Measurements from ENCODE around the gene CRYBA1.
"Not testable (repeated sequence)": the region's sequence is repeated elsewhere in the genome, so short reads cannot be mapped to it uniquely, and the experiment has no call there.

Gene CRYBA1, protein sequence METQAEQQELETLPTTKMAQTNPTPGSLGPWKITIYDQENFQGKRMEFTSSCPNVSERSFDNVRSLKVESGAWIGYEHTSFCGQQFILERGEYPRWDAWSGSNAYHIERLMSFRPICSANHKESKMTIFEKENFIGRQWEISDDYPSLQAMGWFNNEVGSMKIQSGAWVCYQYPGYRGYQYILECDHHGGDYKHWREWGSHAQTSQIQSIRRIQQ

GRCh38 chr17:29246628-29247027 is at the start of gene CRYBA1:
CRYBA1 (plus strand) TSS chr17:29246859; CDS start chr17:29246864, 5 bp downstream.
- DNase-seq (ENCODE audit: low spot score): no peak

DNA sequence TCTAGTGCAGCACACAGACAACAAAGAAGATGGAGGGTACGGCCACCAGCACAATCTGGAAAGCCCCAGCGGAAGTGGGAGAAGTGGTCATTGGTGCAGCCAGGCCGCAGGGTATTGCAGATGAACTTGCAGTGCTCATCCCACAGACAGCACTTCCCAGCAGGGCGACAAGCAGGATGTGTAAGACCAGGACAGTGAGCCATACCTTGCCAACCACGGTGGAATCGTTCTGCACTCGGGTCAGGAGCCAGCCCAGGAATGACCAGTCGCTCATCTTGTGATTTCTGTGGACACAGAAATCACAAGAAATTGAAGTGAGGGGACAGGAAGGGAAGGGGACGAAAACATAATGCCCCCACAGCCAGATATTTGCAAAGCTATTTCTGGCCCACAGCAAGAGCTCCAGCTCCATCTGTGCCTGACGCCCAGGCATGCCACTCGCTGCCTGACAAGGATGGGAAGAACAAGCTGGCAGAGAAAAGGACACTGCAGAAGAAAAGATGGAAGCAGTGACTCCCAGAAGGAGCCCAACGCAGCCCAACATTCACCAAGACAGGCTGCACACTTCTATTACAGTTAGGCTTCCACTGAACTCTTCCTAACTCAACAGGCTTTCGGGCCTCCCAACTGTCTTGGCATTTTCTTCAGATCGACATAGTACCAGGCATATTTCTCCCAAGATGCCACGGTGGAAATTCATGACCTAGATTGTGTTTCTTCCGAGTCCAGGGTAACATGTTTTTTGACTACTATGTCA is 49.0 kb upstream of the CRYBA1 start:
- DNase-seq (ENCODE audit: low spot score): no peak

GRCh38 chr17:29204068-29204804 is 42.4 kb upstream of the CRYBA1 start:
- DNase-seq (ENCODE audit: low spot score): not testable (repeated sequence)

GRCh38 chr17:29205047-29205446 is 41.6 kb upstream of the CRYBA1 start:
- no peak for DNase-seq (ENCODE audit: low spot score)

DNA sequence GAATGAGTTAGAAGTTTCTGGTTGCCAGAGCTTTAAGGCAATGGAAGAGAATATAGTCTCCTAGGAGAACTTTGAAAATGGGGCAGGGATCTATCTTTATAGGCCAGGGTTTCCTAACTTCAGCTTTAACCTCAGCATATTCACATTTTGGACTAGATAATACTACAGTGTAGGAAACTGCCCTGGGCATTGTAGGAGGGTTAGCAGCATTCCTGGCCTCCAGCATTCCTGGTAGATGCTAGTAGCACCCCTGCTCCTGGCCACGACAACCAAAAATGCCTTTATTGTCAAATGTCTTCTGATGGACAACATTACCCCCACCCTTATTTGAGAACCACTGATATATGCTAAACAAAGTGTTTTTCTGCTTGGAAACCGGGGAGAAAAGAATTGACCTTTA is 38.7 kb upstream of the CRYBA1 start:
- no peak for DNase-seq (ENCODE audit: low spot score)

DNA sequence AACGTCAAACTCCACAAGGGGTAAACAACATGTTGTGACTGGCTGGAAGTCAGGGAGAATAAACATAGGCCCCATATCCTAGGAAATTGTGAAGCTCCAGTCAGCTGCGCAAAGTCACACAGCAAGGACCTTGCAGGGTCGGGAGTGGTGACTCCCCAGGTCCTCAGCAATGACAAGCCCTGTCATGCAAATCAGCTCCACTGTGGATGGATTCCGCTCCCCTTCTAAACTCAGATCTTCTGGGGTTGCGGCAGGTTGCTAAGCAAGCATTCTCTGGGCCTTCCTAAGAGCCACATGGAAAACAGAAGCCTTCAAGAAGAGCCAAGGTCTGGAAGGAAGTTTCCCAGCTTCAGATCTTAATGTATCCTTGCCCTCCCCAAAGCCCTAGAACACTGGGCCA is 37.6 kb upstream of the CRYBA1 start:
- DNase-seq (ENCODE audit: low spot score): no peak

- DNase-seq (ENCODE audit: low spot score): peak; percentile 13
These were observed 35.8 kb upstream of the CRYBA1 start for GRCh38 chr17:29210879-29211278.

GRCh38 chr17:29212094-29212631 is 34.5 kb upstream of the CRYBA1 start:
- no peak for DNase-seq (ENCODE audit: low spot score)

GRCh38 chr17:29212681-29213121 is 34.0 kb upstream of the CRYBA1 start:
- peak; percentile 72 for DNase-seq (ENCODE audit: low spot score)

DNA sequence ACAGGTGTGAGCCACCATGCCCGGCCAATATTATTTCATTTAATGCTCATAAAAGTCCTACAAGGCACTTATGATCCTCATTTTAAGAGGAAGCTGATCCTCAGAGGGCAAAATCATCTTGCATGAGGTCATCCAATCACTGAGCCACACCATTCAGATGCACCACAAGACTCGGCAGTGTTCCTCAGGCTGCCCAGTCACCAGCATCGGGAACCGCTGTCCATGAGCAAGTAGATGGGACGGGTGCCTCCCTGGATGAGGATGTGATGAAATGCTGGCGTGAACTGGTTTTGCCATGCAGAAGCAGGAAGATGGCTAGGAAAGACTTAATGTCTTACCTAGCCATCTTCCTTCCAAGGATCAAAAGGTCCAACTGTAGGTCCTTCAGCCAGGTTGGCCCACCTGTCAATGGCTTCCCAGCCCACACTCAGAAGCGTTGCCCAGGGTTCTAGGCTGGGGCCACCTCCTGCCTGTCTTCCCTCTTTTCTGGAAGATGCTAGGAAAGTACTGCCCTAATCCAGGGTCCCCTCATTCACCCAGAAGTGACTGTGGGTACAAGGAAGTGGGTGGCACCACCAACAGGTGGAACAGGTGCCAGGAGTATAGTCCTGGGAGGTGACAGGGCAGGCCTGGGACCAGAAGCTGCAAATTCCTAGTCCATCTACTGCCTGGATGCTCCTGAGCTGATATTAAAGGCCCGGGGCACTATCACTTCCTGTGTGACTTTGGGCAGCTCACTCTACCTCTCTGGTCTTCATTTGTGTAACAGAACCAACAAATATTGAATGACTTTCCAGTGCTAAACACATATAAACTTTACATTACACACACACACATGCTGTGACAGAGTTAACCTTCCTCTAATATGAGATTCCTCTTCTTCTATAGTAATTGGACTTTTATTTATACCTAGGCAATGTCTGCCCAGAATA is 32.2 kb upstream of the CRYBA1 start:
- DNase-seq (ENCODE audit: low spot score): no peak

- no peak for DNase-seq (ENCODE audit: low spot score)
These were observed 31.5 kb upstream of the CRYBA1 start for GRCh38 chr17:29215174-29215573.

DNA sequence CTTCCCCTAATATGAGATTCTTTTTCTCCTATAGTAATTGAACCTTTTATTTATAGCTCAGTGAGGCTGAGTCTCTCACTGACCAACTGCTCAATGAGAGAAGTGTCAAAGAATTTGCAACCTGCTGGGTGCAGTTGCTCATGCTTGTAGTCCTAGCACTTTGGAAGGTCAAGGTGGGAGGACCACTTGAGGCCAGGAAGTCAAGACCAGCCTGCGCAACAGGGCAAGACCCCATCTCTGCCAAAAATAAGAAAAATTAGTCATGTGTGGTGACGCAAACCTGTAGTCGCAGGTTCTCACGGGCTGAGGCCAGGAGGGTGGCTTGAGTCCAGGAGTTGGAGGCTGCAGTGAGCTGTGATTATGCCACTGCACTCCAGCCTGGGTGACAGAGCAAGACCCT is 30.9 kb upstream of the CRYBA1 start:
- no peak for DNase-seq (ENCODE audit: low spot score)

DNA sequence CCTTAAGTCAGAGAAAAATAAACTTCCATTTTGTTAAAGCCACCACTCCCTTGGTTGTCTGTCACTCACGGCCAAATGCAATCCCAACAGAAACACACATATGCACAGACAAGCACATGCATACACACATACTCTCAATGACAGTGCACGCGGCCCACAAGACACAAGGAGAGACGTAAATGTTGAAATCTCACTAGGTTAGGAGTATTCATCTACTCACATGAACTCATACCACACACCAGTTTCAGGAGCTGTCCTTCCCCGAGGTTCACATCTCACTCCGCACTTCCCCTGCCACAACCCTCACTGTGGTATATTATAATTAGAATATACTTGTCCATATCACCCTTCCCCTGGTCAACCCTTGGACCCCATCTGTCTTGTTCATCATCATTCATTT is 30.5 kb upstream of the CRYBA1 start:
- no peak for DNase-seq (ENCODE audit: low spot score)

DNA sequence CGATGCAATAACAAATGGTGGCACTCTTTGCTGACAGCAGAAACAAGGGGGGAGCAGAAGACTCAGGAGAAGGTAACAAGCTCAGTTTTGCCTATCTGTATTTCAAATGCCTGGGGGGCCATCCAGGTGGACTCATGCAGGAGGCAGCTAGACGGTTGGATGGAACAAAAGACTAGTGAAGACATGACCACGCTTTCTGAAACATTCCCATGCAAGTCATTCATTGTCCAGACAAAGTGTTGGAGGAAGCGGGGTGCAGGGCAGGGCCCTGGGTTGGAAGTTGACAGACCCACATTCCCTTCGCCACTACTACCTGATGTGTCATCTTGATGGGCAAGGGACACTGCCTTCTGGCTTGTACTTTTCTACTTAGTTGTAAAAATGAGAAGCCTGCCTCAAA is 29.8 kb upstream of the CRYBA1 start:
- no peak for DNase-seq (ENCODE audit: low spot score)

DNA sequence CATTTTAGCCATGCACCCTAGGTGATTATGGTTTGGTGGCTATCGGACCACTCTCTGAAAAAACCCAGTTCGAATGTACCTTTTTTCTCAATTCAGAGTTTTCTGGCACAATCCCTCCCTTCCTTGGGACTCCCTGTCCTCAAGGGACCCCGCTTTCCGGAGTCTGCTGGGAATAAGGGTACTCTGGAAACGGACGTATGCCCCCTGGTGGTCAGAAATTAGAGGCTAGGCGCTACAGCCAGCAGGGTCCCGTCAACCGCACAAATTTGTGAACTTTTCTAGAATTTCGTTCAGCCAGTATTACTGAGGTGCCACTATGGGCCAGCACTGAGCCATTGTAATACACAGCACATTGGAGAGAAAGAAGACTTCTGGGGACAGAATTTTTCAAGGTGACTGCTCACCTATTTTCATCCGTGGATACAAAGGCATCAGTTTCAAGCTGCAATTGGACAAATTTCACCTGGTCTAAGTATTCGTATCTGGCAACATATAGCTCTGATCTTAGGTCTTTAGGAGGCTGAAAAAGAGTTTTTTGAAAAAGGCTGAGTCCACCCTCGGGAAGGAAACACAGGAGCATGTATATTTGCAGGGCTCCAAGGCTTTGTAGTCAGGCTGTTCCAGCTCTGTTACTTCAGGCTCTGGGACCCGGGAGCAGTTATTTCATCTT is 27.1 kb upstream of the CRYBA1 start:
- DNase-seq (ENCODE audit: low spot score): peak; percentile 88

DNA sequence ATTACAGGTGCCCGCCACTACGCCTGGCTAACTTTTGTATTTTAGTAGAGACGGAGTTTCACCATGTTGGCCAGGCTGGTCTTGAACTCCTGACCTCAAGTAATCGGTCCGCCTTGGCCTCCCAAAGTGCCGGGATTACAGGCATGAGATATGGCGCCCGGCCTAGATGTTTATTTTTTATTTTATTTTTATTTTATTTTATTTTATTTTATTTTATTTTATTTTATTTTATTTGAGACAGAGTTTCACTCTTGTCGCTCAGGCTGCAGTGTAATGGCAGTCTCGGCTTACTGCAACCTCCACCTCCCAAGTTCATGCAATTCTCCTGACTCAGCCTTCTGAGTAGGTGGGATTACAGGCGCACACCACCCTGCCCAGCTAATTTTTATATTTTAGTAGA is 25.3 kb upstream of the CRYBA1 start:
- DNase-seq (ENCODE audit: low spot score): not testable (repeated sequence)

DNA sequence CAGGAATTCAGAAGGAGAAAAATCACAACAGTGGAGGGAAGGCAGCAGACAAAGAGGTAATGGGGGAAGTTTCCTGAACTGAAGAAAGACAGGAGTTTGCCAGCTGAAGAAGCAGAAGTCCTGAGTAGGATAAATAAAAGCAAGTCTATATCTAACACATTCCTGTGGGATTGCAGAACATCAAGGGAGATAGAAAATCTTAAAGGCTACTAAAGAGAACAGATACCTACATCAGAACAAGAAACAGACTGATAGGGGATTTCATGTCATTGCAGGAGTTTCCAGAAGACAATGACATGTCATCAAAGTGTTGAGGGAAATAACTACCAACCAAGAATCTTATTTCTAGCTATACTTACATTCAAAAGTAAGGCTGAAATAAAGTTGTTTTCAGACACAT is 21.3 kb upstream of the CRYBA1 start:
- DNase-seq (ENCODE audit: low spot score): no peak

DNA sequence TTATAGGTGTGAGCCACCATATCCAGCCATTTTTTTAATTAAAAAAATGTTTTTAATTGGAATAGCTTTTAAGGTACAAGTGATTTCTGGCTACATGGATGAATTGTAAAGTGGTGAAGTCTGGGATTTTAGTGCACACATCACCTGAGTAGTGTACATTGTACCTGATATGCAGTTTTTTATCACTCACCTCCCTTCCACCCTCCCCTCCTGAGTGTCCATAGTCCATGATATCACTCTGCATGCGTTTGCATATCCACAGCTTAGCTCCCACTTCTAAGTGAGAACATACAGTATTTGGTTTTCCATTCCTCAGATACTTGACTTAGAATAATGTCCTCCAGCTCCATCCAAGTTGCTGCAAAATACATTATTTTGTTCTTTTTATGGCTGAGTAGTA is 13.4 kb upstream of the CRYBA1 start:
- no peak for DNase-seq (ENCODE audit: low spot score)

- DNase-seq (ENCODE audit: low spot score): not testable (repeated sequence)
These were observed 11.7 kb upstream of the CRYBA1 start for GRCh38 chr17:29234972-29235371.

DNA sequence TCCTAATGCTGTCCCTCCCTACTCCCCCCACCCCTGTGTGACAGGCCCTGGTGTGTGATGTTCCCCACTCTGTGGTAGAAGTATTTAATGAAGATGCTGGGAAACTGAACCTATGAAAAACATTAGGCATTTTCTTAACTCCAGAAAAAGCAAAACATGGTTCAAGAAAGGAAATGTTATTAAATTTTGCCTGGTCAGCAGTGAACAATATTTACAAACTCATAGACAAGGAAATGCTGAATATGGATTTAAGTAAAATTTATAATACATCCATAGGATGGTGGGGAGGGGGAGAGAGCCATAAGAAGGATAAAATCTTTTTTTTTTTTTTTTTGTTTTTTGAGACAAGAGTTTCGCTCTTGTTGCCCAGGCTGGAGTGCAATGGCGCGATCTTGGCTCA is 10.8 kb upstream of the CRYBA1 start:
- no peak for DNase-seq (ENCODE audit: low spot score)
